Measurements from ENCODE around the gene RETREG3. TPM values are rescaled to one million over a fixed set of nuclear protein-coding genes. Genes with fewer than 3 reads are reported as not detected.

RETREG3 gene
- total RNA-seq, 2 donors from 2014 or later = 30.4 to 31.1 TPM

DNA sequence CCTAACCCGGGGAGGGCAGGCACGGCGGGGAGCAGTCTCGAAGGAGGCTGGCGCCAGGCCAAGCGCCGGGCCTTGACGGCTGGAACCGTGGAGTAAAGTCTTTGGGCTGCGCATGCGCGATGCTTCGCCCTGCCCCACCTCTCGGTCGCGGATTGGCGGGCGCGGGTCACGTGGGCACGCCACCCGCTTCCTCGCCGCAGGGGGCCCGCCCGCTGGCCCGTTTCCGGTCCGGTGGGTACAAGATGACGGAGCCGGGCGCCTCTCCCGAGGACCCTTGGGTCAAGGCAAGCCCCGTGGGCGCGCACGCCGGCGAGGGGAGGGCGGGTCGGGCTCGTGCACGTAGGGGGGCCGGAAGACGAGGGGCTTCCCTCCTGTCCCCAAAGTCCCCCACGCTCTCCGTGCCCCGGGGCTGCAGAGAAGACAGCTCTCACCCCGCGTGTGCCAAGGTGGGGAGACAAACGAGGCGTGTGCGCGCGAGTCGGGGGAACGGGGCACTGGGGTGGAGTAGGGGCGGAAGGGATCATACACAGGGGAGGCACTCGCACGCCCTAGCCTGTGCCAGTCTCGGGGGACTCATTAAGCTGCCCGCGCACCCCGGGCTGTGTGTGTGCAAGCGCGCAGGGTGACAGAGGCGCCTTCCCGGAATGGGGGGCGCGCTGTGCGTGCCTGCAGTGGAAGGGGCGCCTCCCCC, 42.1 kb downstream of the RETREG3 start, which contains the start of gene MLX:
Gene MLX, plus strand, starts transcription at position 218 of the 691 bp plus-strand sequence. Its CDS starts 25 bp downstream, at position 243.
- Histone ChIP-seq H3K9me3 (no peaks in the 10 kb centered on the region), H3K4me3 (peak within 1 kb of the TSS; percentile 91 to 95), H3K36me3 (peaks cover 56% of the 10 kb centered on the region), H3K4me1 (peaks cover 0 to 61% of the 10 kb centered on the region in 2 donors), H3K27me3 (no peaks in the 10 kb centered on the region), H3K27ac (peak within 1 kb of the TSS; percentile 96 to 98)
- TF ChIP-seq, protein P1, sequence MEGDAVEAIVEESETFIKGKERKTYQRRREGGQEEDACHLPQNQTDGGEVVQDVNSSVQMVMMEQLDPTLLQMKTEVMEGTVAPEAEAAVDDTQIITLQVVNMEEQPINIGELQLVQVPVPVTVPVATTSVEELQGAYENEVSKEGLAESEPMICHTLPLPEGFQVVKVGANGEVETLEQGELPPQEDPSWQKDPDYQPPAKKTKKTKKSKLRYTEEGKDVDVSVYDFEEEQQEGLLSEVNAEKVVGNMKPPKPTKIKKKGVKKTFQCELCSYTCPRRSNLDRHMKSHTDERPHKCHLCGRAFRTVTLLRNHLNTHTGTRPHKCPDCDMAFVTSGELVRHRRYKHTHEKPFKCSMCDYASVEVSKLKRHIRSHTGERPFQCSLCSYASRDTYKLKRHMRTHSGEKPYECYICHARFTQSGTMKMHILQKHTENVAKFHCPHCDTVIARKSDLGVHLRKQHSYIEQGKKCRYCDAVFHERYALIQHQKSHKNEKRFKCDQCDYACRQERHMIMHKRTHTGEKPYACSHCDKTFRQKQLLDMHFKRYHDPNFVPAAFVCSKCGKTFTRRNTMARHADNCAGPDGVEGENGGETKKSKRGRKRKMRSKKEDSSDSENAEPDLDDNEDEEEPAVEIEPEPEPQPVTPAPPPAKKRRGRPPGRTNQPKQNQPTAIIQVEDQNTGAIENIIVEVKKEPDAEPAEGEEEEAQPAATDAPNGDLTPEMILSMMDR (IDR thresholded peaks at IDR 0.05) = no peak
- peak; percentile 95 for DNase-seq (ENCODE audit: low spot score)

DNA sequence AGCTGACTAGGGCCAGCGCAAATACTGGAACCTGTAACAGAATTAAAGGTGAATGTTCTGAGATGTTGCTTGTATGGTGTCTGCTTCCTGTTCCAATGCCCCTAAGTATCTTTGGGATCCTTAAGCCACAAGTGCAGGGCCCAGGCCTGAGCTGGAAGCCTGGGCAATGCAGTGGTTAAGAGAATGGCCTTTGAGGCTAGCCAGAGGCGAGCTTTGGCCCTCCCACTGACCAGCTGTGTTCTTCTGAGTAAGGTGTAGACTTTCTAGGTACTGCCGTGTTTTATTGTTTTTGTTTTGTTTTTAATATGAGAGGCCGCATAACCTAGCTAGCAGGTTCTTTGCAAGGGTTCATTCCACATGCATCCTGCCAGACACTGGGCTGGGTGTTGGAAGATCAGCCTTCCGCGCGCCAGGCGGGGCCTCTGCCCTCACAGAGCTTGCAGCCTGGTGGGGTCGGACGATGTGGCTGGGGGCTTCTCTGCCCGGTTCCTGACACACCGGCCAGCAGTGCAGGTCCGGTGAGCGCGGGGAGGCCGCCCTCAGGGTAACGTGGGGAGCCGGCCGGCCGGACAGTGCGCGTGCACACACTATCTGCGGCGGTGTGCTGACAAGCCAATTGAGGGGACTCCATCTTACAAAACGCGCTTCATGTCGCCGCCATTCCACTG, 42.8 kb downstream of the RETREG3 start:
- no peaks in the 10 kb centered on the region for H3K27me3 ChIP-seq
- no peak for DNase-seq (ENCODE audit: low spot score)
- H3K4me1 ChIP-seq = peaks cover 0 to 59% of the 10 kb centered on the region in 2 donors
- H3K27ac ChIP-seq = peak overlapping the region; percentile 96 to 98
- peaks cover 50% of the 10 kb centered on the region for H3K36me3 ChIP-seq
- peak overlapping the region; percentile 91 to 95 for H3K4me3 ChIP-seq
- TF ChIP-seq, protein P1 (IDR thresholded peaks at IDR 0.05) = no peak
- H3K9me3 ChIP-seq = no peaks in the 10 kb centered on the region

DNA sequence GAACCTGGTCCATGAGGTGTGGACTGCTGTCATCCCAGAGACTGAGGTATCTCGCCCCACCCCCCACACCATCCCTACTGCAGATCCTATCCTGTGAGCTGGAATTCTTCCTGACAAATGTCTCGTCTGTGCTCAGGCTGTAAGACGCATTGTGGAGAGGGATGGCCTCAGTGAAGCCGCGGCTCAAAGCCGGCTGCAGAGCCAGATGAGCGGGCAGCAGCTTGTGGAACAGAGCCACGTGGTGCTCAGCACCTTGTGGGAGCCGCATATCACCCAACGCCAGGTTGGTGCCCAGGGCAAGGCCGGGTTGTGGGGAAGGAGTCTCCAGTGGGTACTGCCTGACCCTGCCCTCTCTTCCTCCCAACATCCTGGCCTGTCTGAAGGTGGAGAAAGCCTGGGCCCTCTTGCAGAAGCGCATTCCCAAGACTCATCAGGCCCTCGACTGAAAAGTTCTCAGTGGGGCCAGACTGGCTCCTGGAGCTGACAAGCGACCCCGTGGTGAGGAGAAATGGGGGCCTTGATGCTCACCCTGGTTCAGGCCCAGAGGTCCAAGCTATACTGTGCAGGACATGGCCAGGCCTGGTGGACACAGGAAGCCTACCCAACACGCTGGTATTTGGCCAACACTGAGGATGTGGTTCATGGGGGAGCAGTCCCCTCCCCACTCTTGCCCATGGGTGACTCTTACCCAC, 43.5 kb downstream of the RETREG3 start:
- Histone ChIP-seq H3K9me3 (no peaks in the 10 kb centered on the region), H3K27me3 (no peaks in the 10 kb centered on the region), H3K36me3 (peaks cover 43% of the 10 kb centered on the region), H3K27ac (peak overlapping the region; percentile 96 to 98), H3K4me1 (peaks cover 0 to 59% of the 10 kb centered on the region in 2 donors), H3K4me3 (no peak overlapping the region)
- DNase-seq (ENCODE audit: low spot score) = no peak
- TF ChIP-seq, protein P1 (IDR thresholded peaks at IDR 0.05) = no peak

DNA sequence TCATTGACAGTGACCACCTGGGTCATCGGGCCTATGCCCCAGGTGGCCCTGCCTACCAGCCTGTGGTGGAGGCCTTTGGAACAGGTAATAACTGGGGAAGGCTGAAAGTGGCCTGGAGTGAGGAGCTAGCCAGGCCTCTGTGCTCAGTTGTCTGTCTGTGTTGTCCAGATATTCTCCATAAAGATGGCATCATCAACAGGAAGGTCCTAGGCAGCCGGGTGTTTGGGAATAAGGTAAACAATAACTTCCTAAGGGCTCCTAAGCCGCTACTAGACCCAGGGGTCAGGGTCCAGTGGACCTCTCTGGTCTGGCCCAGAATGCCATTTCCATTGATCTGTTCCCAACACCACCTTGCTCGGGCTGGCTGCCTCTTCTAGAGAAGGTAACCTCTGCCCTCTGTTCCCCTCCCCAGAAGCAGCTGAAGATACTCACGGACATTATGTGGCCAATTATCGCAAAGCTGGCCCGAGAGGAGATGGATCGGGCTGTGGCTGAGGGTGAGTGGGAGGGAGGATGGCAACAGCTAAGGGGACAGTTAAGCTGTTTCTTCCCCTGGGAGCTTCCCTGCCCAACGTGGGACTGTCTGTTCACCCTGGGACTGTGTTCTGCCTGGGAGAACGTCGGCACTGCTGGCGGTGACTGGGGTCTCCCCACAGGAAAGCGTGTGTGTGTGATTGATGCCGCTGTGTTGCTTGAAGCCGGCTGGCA, 44.2 kb downstream of the RETREG3 start:
- TF ChIP-seq, protein P1 (IDR thresholded peaks at IDR 0.05) = no peak
- no peak overlapping the region for H3K27ac ChIP-seq
- H3K4me1 ChIP-seq = peaks cover 0 to 59% of the 10 kb centered on the region in 2 donors
- peaks cover 36% of the 10 kb centered on the region for H3K36me3 ChIP-seq
- H3K9me3 ChIP-seq = no peaks in the 10 kb centered on the region
- no peaks in the 10 kb centered on the region for H3K27me3 ChIP-seq
- no peak overlapping the region for H3K4me3 ChIP-seq
- no peak for DNase-seq (ENCODE audit: low spot score)

DNA sequence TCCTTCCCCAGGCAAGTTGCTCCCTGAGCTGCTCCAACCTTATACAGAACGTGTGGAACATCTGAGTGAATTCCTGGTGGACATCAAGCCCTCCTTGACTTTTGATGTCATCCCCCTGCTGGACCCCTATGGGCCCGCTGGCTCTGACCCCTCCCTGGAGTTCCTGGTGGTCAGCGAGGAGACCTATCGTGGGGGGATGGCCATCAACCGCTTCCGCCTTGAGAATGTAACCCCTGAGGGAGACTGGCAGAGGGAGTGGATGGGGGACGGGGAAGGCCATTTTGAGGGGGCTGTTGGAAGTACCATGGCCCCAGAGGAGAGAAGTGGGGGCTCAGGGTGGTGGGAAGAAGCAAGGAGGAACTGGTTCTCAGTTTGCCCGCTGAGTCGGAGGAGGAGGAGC, 45.2 kb downstream of the RETREG3 start:
- TF ChIP-seq, protein P1 (IDR thresholded peaks at IDR 0.05) = no peak
- no peak overlapping the region for H3K4me3 ChIP-seq
- H3K4me1 ChIP-seq = peaks cover 0 to 56% of the 10 kb centered on the region in 2 donors
- H3K36me3 ChIP-seq = peaks cover 26% of the 10 kb centered on the region
- H3K27ac ChIP-seq = no peak overlapping the region
- no peaks in the 10 kb centered on the region for H3K27me3 ChIP-seq
- no peaks in the 10 kb centered on the region for H3K9me3 ChIP-seq
- DNase-seq (ENCODE audit: low spot score) = no peak

Measured in right atrium auricular region (tissue), 2 donors.